Fibroblast of lung (primary cell): Measurements from ENCODE around the gene C1QTNF5. TPM values are rescaled to one million over a fixed set of nuclear protein-coding genes. Genes with fewer than 3 reads are reported as not detected.

ENCODE experiments used
- DNase-seq, 2 donors: peaks; one replicate each; pipeline versions ENCODE4 v3.0.0 to v3.0.0-alpha.2; 2010; ENCODE audit warnings: low read depth in 2 of 2
- H2AFZ ChIP-seq: 2 replicates; pipeline ENCODE4 v1.5.1; 2012; ENCODE audit warnings: low read length, control low read depth, inconsistent platforms
- H3K27ac ChIP-seq: 2 replicates; pipeline ENCODE4 v1.5.1; 2011; ENCODE audit warnings: low read length, control low read depth; ENCODE audit not compliant: insufficient read depth
- H3K27me3 ChIP-seq: 2 replicates; pipeline ENCODE4 v1.5.1; 2011; ENCODE audit warnings: mild to moderate bottlenecking, low read length; ENCODE audit not compliant: control insufficient read depth, insufficient read depth
- H3K36me3 ChIP-seq: 2 replicates; pipeline ENCODE4 v1.5.1; 2011; ENCODE audit warnings: low read length; ENCODE audit not compliant: control insufficient read depth, insufficient read depth
- H3K4me1 ChIP-seq: 2 replicates; pipeline ENCODE4 v1.5.1; 2011; ENCODE audit warnings: low read length; ENCODE audit not compliant: control insufficient read depth, insufficient read depth; ENCODE audit errors: extremely low read depth
- H3K4me2 ChIP-seq: 2 replicates; pipeline ENCODE4 v1.5.1; 2011; ENCODE audit warnings: low read length, control low read depth; ENCODE audit not compliant: insufficient read depth; ENCODE audit errors: extremely low read depth
- H3K4me3 ChIP-seq, 4 experiments: fragments of 200-600 bp in 1 of 4; sonication (generic) in 1 of 4; replicated peaks in 1 of 4; 2 replicates each; pipeline ENCODE4 v1.5.1; 2011 to 2016; ENCODE audit warnings: low read length in 4 of 4, low read depth in 3 of 4, mild to moderate bottlenecking in 3 of 4, control low read depth in 2 of 4, inconsistent platforms in 1 of 4, mixed read lengths in 1 of 4; ENCODE audit not compliant: insufficient read depth in 1 of 4; ENCODE audit errors: control extremely low read depth in 1 of 4
- H3K79me2 ChIP-seq: 2 replicates; pipeline ENCODE4 v1.5.1; 2012; ENCODE audit warnings: mild to moderate bottlenecking, low read length, inconsistent platforms; ENCODE audit not compliant: control insufficient read depth, insufficient read depth
- H3K9ac ChIP-seq: 2 replicates; pipeline ENCODE4 v1.5.1; 2011; ENCODE audit warnings: mild to moderate bottlenecking, low read length, control low read depth; ENCODE audit not compliant: insufficient read depth
- H3K9me3 ChIP-seq: 2 replicates; pipeline ENCODE4 v1.5.1; 2012; ENCODE audit warnings: low read depth, low read length; ENCODE audit not compliant: control insufficient read depth, insufficient read depth
- H4K20me1 ChIP-seq: 2 replicates; pipeline ENCODE4 v1.5.1; 2011; ENCODE audit warnings: low read length; ENCODE audit not compliant: control insufficient read depth, insufficient read depth; ENCODE audit errors: extremely low read depth
- CTCF ChIP-seq, 2 donors: IDR thresholded peaks in 1 of 2; conservative IDR thresholded peaks in 1 of 2; 1 replicate in 1 of 2; 2 replicates in 1 of 2; pipeline ENCODE4 v1.5.1; 2011 to 2012; ENCODE audit warnings: low read length in 2 of 2, control low read depth in 1 of 2, inconsistent platforms in 1 of 2, low read depth in 1 of 2, mild to moderate bottlenecking in 1 of 2
- EZH2 ChIP-seq: IDR thresholded peaks from 2 replicates; pipeline ENCODE4 v1.5.1; 2012; ENCODE audit warnings: low read length, control low read depth, mild to moderate bottlenecking; ENCODE audit errors: missing control alignments
- polyA plus RNA-seq, 2 donors: library from polyadenylated mRNA; depleted of rRNA in 1 of 2; stranded (reverse) in 1 of 2; unstranded in 1 of 2; fragments of >200 nt; gene quantifications; 2 replicates each; pipeline ENCODE4 v1.2.1, GENCODE V29; 2011 to 2012; ENCODE audit warnings: missing spikeins in 1 of 2
- total RNA-seq: library from RNA; depleted of rRNA; stranded (reverse); fragments of >200 nt; gene quantifications from 2 replicates; pipeline ENCODE4 v1.2.1, GENCODE V29; 2014

C1QTNF5 gene
- total and polyA plus RNA-seq, 2 donors (not counting 1 experiment from before 2014, with no cell fraction given), result 13.4 to 32.0 TPM

DNA sequence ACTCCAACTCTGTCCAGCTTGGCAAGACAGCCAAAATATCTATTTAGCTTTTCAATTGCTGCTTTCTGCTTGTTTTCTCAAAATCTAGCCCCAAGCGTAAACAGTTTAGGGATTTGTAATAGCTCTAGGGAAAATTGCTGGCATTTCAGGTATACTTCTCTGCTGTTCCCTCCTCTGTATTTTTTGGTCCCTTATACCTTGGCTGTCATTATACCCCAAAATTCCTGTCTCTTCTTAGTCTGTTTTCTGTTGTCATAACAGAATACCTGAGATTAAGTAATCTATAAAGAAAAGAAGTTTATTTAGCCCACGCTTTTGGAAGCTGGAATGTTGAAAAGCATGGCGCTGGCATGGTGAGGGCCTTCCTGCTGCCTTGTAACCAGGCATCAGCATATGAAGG is 47.2 kb downstream of the C1QTNF5 start:
- Histone ChIP-seq H3K36me3 (peaks cover under 1% of the 10 kb centered on the region), H3K9me3 (no peaks in the 10 kb centered on the region), H3K4me2 (no peak overlapping the region), H3K4me1 (no peaks in the 10 kb centered on the region), H2AFZ (no peak overlapping the region), H4K20me1 (no peaks in the 10 kb centered on the region), H3K9ac (no peak overlapping the region), H3K4me3 (no peak overlapping the region), H3K79me2 (no peaks in the 10 kb centered on the region), H3K27me3 (no peaks in the 10 kb centered on the region), H3K27ac (no peak overlapping the region)
- TF ChIP-seq EZH2 (no peak), CTCF (conservative IDR thresholded peaks at IDR 0.05 in 1 of 2, IDR thresholded peaks at IDR 0.05 in 1 of 2; ENCODE audit: low read depth in 1 of 2, low read length in 2 of 2) (no peak)
- no peak for DNase-seq

DNA sequence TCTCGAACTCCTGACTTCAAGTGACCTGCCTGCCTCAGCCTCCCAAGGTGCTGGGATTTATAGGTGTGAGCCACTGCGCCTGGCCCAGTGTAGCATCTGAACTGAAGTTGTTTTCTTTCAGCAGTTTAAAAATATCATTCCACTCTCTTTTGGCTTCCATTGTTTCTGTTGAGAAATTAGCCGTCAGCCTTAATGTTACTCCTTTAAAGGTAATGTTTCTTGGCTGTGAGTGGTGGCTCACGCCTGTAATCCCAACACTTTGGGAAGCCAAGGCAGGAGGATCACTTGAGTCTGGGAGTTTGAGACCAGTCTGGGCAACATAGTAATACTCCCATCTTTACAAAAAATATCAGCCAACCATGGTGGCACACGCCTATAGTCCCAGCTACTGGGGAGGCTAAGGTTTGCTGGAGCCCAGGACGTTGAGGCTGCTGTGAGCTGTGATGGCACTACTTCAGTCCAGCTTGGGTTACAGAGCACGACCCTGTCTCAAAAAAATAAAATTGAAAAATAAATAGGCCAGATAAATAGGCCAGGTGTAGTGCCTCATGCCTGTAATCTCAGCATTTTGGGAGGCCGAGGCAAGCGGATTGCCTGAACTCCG is 49.7 kb downstream of the C1QTNF5 start:
- H3K27me3 ChIP-seq, result no peaks in the 10 kb centered on the region
- H3K9ac ChIP-seq, result no peak overlapping the region
- H3K36me3 ChIP-seq, result peaks cover 2% of the 10 kb centered on the region
- no peak overlapping the region for H3K4me2 ChIP-seq
- DNase-seq, result no peak
- no peaks in the 10 kb centered on the region for H3K4me1 ChIP-seq
- no peaks in the 10 kb centered on the region for H3K9me3 ChIP-seq
- no peaks in the 10 kb centered on the region for H3K79me2 ChIP-seq
- TF ChIP-seq EZH2, result no peak
- no peak for TF ChIP-seq CTCF (conservative IDR thresholded peaks at IDR 0.05 in 1 of 2, IDR thresholded peaks at IDR 0.05 in 1 of 2; ENCODE audit: low read depth in 1 of 2, low read length in 2 of 2)
- H3K27ac ChIP-seq, result no peak overlapping the region
- no peak overlapping the region for H2AFZ ChIP-seq
- H3K4me3 ChIP-seq, result no peak overlapping the region
- no peaks in the 10 kb centered on the region for H4K20me1 ChIP-seq

Other genes with a start within 250 kb of the C1QTNF5 start
- 14.5 and 14.6 TPM in 2 replicates for gene DPAGT1, start 239.0 kb downstream of the C1QTNF5 start, total RNA-seq
- 44.9 and 53.0 TPM in 2 replicates for gene DPAGT1, start 239.0 kb downstream of the C1QTNF5 start, polyA plus RNA-seq
- 1.8 and 3.0 TPM in 2 replicates for gene C2CD2L, start 233.5 kb downstream of the C1QTNF5 start, total RNA-seq
- 3.0 and 4.2 TPM in 2 replicates for gene C2CD2L, start 233.5 kb downstream of the C1QTNF5 start, polyA plus RNA-seq
- gene HINFP, start 219.3 kb downstream of the C1QTNF5 start, total RNA-seq, result 13.5 and 14.4 TPM in 2 replicates
- 12.4 and 13.1 TPM in 2 replicates for gene HINFP, start 219.3 kb downstream of the C1QTNF5 start, polyA plus RNA-seq
- under 0.01 and 0.17 TPM in 2 replicates for gene ABCG4, start 191.8 kb downstream of the C1QTNF5 start, total RNA-seq
- gene ABCG4, start 191.8 kb downstream of the C1QTNF5 start, polyA plus RNA-seq, result 0.05 and 0.12 TPM in 2 replicates
- 12.8 and 21.3 TPM in 2 replicates for gene NLRX1, start 172.2 kb downstream of the C1QTNF5 start, total RNA-seq
- 5.7 and 6.6 TPM in 2 replicates for gene NLRX1, start 172.2 kb downstream of the C1QTNF5 start, polyA plus RNA-seq
- not detected in 2 replicates for gene NHERF4, start 155.4 kb downstream of the C1QTNF5 start, total RNA-seq
- not detected in 2 replicates for gene NHERF4, start 155.4 kb downstream of the C1QTNF5 start, polyA plus RNA-seq
- 6.4 and 12.4 TPM in 2 replicates for gene CBL, start 134.5 kb downstream of the C1QTNF5 start, total RNA-seq
- 11.1 and 17.6 TPM in 2 replicates for gene CBL, start 134.5 kb downstream of the C1QTNF5 start, polyA plus RNA-seq
- gene MCAM, start 23.8 kb downstream of the C1QTNF5 start, total RNA-seq, result 3.9 and 4.8 TPM in 2 replicates
- gene MCAM, start 23.8 kb downstream of the C1QTNF5 start, polyA plus RNA-seq, result 8.1 and 26.3 TPM in 2 replicates
- gene RNF26, start 6.4 kb downstream of the C1QTNF5 start, total RNA-seq, result 4.1 and 7.1 TPM in 2 replicates
- 22.9 and 38.0 TPM in 2 replicates for gene RNF26, start 6.4 kb downstream of the C1QTNF5 start, polyA plus RNA-seq
- gene MFRP, start 5.8 kb upstream of the C1QTNF5 start, total RNA-seq, result not detected in 2 replicates
- gene MFRP, start 5.8 kb upstream of the C1QTNF5 start, polyA plus RNA-seq, result not detected in 2 replicates
- 0.77 and 2.3 TPM in 2 replicates for gene USP2, start 40.8 kb upstream of the C1QTNF5 start, total RNA-seq
- 0.66 and 1.0 TPM in 2 replicates for gene USP2, start 40.8 kb upstream of the C1QTNF5 start, polyA plus RNA-seq
- 105 and 292 TPM in 2 replicates for gene THY1, start 82.3 kb upstream of the C1QTNF5 start, total RNA-seq
- 824 and 1,700 TPM in 2 replicates for gene THY1, start 82.3 kb upstream of the C1QTNF5 start, polyA plus RNA-seq